Adipocyte (in vitro differentiated cells): ENCODE measurements around the gene MDM4.
A peak's percentile ranks its signal among the peaks of the same experiment; 100 is the strongest.

ENCODE experiments used
- DNase-seq: peaks from one replicate; pipeline ENCODE4 v3.0.0-alpha.2; 2015; ENCODE audit warnings: low read depth
- H3K27me3 ChIP-seq: replicated peaks from 2 replicates; pipeline ENCODE4 v1.7.0; 2013; ENCODE audit warnings: mild to moderate bottlenecking, low read length, moderate library complexity; ENCODE audit not compliant: control insufficient read depth, insufficient read depth
- H3K36me3 ChIP-seq: 2 replicates; pipeline ENCODE4 v1.7.0; 2013; ENCODE audit warnings: low read length, mild to moderate bottlenecking, moderate library complexity; ENCODE audit not compliant: control insufficient read depth, insufficient read depth, severe bottlenecking
- H3K4me1 ChIP-seq: 2 replicates; pipeline ENCODE4 v1.7.0; 2013; ENCODE audit warnings: mild to moderate bottlenecking, low read length, moderate library complexity; ENCODE audit not compliant: control insufficient read depth, insufficient read depth
- H3K4me3 ChIP-seq: 2 replicates; pipeline ENCODE4 v1.7.0; 2013; ENCODE audit warnings: mild to moderate bottlenecking, low read length, moderate library complexity
- H3K9ac ChIP-seq: 2 replicates; pipeline ENCODE4 v1.7.0; 2013; ENCODE audit warnings: mild to moderate bottlenecking, low read length, moderate library complexity
- H3K9me3 ChIP-seq: 2 replicates; pipeline ENCODE4 v1.7.0; 2013; ENCODE audit warnings: mild to moderate bottlenecking, low read length, moderate library complexity; ENCODE audit not compliant: control insufficient read depth

The MDM4 gene, protein sequence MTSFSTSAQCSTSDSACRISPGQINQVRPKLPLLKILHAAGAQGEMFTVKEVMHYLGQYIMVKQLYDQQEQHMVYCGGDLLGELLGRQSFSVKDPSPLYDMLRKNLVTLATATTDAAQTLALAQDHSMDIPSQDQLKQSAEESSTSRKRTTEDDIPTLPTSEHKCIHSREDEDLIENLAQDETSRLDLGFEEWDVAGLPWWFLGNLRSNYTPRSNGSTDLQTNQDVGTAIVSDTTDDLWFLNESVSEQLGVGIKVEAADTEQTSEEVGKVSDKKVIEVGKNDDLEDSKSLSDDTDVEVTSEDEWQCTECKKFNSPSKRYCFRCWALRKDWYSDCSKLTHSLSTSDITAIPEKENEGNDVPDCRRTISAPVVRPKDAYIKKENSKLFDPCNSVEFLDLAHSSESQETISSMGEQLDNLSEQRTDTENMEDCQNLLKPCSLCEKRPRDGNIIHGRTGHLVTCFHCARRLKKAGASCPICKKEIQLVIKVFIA

DNA sequence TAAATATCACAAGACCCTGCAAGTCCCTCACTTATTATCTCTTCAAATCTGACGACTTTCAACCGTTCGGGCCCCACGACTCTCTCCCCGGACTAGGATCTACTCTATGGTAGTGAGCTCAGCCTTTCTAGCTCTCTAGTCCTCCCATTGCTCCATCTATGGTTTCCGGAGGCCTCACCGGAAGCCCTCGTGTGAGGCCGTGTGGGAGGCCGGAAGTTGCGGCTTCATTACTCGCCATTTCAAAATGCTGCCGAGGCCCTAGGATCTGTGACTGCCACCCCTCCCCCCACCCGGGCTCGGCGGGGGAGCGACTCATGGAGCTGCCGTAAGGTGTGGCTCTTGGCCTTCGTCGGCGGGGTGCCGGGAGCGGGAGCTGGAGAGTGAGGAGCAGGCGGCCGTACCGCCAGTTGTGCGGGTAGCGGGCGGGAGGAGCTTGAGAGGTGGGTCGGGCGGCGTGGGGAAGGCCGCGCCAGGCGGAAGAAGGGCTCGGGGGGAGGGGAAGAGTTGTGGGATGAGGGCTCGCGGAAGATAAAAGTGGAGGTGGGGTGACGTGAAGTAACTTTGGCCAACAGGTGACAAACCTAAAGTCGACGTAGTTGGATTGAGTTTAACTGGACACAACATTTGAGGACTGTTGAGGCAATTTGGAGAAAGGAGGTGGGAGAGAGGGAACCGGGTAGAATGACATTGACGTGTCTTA is at the start of gene MDM4:
Gene MDM4, plus strand, starts transcription at position 227 of the 700 bp plus-strand sequence. CDS start 9,113 bp downstream, outside the sequence.
- Histone ChIP-seq H3K4me1 (peaks cover 13% of the 10 kb centered on the region), H3K9me3 (no peaks in the 10 kb centered on the region), H3K4me3 (peak within 1 kb of the TSS; percentile 99), H3K9ac (peak within 1 kb of the TSS; percentile 97), H3K36me3 (peaks cover 5% of the 10 kb centered on the region), H3K27me3 (no peaks in the 10 kb centered on the region)
- peak; percentile 98 for DNase-seq

GRCh38 chr1:204466416-204467405 is 49.5 kb upstream of the MDM4 start:
- H3K36me3 ChIP-seq = peaks cover 31% of the 10 kb centered on the region
- H3K9me3 ChIP-seq = no peaks in the 10 kb centered on the region
- H3K4me1 ChIP-seq = peaks cover 37% of the 10 kb centered on the region
- H3K9ac ChIP-seq = no peak overlapping the region
- H3K4me3 ChIP-seq = no peak overlapping the region
- DNase-seq = no peak
- peaks cover 5% of the 10 kb centered on the region for H3K27me3 ChIP-seq

- Histone ChIP-seq H3K4me3 (no peak overlapping the region), H3K9me3 (no peaks in the 10 kb centered on the region), H3K27me3 (peaks cover 5% of the 10 kb centered on the region), H3K4me1 (peaks cover 32% of the 10 kb centered on the region), H3K9ac (no peak overlapping the region), H3K36me3 (peaks cover 24% of the 10 kb centered on the region)
- no peak for DNase-seq
Measured at GRCh38 chr1:204468206-204468605, 48.0 kb upstream of the MDM4 start.

- Histone ChIP-seq H3K4me1 (peaks cover 27% of the 10 kb centered on the region), H3K27me3 (peaks cover 5% of the 10 kb centered on the region), H3K9me3 (no peaks in the 10 kb centered on the region), H3K4me3 (no peak overlapping the region), H3K9ac (no peak overlapping the region), H3K36me3 (peaks cover 24% of the 10 kb centered on the region)
- no peak for DNase-seq
Measured at GRCh38 chr1:204468766-204469302, 47.4 kb upstream of the MDM4 start.

GRCh38 chr1:204469304-204469703 is 46.9 kb upstream of the MDM4 start:
- DNase-seq = no peak
- Histone ChIP-seq H3K27me3 (peaks cover 5% of the 10 kb centered on the region), H3K36me3 (peaks cover 24% of the 10 kb centered on the region), H3K4me1 (peaks cover 22% of the 10 kb centered on the region), H3K9ac (no peak overlapping the region), H3K4me3 (no peak overlapping the region), H3K9me3 (no peaks in the 10 kb centered on the region)

DNA sequence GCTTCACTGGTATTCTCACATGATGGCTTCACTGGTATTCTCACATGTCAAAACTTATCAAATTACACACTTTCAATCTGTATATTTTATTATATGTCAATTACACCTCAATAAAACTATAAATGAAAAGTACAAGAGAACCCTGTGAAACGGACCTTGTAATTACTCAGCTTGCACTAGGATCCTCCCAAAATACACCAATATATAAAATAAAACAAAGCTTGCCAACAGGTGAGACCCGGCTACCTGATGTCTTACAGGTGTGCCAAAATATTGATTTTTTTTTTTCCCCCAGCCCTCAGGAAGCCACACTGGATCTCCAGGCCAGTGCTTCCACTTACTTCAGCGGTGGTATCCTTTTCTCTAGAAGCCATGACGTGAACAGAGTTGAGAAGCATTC is 44.5 kb upstream of the MDM4 start:
- Histone ChIP-seq H3K9ac (no peak overlapping the region), H3K9me3 (no peaks in the 10 kb centered on the region), H3K27me3 (peaks cover 9% of the 10 kb centered on the region), H3K4me3 (no peak overlapping the region), H3K36me3 (peaks cover 24% of the 10 kb centered on the region), H3K4me1 (peaks cover 4% of the 10 kb centered on the region)
- DNase-seq = no peak

GRCh38 chr1:204472660-204473059 is 43.5 kb upstream of the MDM4 start:
- H3K9me3 ChIP-seq = no peaks in the 10 kb centered on the region
- peaks cover 9% of the 10 kb centered on the region for H3K27me3 ChIP-seq
- no peak overlapping the region for H3K4me3 ChIP-seq
- H3K36me3 ChIP-seq = peaks cover 16% of the 10 kb centered on the region
- DNase-seq = no peak
- H3K4me1 ChIP-seq = peaks cover 7% of the 10 kb centered on the region
- H3K9ac ChIP-seq = no peak overlapping the region

- Histone ChIP-seq H3K9ac (no peak overlapping the region), H3K27me3 (peaks cover 17% of the 10 kb centered on the region), H3K4me1 (peaks cover 14% of the 10 kb centered on the region), H3K36me3 (peaks cover 11% of the 10 kb centered on the region), H3K4me3 (no peak overlapping the region), H3K9me3 (no peaks in the 10 kb centered on the region)
- DNase-seq = no peak
Measured at GRCh38 chr1:204473400-204473965, 42.7 kb upstream of the MDM4 start.

DNA sequence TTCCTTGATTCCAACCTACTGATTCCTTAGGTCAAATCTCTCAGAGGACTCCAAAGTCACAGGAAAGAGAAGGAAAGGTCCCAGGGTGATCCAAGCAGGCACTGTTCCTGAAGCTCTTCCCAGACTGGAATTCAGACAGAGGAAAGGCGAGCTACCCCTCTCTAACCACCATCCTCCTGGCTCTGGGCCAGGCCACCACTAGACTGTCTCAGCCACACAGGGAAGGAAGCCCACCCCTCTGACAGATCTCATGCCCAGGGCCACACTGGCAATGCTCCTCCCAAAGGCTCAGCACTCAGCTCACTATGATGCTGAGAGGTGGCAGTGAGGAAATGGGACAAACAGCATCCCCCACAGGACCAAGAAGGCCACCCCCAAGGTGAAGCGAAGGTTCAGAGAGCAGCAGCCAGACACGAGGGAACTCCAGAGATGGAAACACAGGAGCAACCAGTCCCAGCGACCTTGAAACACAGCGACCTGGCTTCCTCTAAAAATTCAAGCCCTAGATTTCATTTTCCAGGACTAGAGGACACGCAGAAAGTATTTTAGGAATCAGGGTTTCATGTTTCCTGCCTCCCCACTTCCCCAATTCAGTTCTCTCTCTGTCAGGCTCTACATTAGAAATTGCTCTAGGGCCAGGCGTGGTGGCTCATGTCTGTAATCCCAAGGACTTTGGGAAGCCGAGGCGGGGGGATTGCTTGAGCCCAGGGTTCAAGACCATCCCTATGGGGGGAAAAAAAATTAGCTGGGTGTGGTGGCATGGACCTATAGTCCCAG is 40.4 kb upstream of the MDM4 start:
- Histone ChIP-seq H3K9me3 (no peaks in the 10 kb centered on the region), H3K4me3 (no peak overlapping the region), H3K36me3 (no peaks in the 10 kb centered on the region), H3K9ac (no peak overlapping the region), H3K4me1 (peaks cover 14% of the 10 kb centered on the region), H3K27me3 (peaks cover 28% of the 10 kb centered on the region)
- no peak for DNase-seq

DNA sequence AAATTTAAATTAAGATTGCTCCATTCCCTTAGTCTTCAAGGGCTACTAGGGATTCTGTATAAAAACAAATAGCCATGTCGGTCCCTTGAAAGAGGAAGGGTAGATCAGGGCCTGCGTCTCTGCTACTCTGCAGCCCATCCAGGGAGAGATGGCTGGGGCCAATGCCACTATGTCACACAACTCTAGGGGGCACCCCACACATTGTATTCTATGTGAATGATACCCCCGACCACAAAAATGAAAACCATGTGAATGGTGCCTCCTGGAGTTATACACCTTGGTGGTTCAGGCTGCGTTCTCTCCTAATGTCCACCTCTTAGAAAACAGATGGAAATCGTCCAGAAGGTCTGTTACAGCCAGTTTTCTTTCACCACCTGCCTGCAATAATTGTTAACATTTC is 39.6 kb upstream of the MDM4 start:
- Histone ChIP-seq H3K9me3 (no peaks in the 10 kb centered on the region), H3K4me3 (no peak overlapping the region), H3K9ac (no peak overlapping the region), H3K27me3 (peaks cover 28% of the 10 kb centered on the region), H3K4me1 (peaks cover 14% of the 10 kb centered on the region), H3K36me3 (no peaks in the 10 kb centered on the region)
- DNase-seq = no peak
